ENCODE results near the gene TSTD2. TPM values are rescaled to one million over a fixed set of nuclear protein-coding genes. Genes with fewer than 3 reads are reported as not detected.

The TSTD2 gene
- total RNA-seq, 1 experiment from 2014 or later: 18.0 TPM

DNA sequence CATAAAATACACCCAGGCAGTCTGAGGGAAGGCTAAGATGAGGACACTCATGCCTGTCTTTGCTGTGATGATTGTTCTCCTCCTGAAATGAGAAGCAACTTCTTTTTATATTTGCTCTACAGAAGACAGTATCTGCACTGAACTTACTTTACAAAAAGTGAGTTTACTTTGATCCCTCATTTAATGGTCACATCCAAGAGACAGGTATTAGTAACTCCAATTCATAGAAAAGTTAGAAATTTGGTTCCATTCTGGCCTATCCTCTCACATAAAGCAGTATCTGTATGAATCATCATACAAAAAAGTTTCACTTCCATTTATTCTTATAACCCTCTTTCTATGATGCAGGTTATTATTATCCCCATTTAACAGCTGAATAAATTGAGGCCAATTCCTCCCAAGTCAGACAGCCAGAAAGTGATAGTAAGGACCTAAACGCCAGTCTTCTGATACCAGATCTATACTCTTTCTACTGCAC, 15.2 kb downstream of the TSTD2 start:
- no peaks in the 10 kb centered on the region for H3K27me3 Mint-ChIP-seq (ENCODE audit: insufficient read depth, unreplicated experiment)
- H3K4me3 Mint-ChIP-seq (ENCODE audit: unreplicated experiment): no peak overlapping the region
- intact Hi-C loops (cut with micrococcal nuclease): loop anchor here (5.0 kb wide), 1 partner anchor 761 kb away; no protein-coding TSS in a partner anchor
- DNase-seq (ENCODE audit: unreplicated experiment): no peak
- H3K9me3 Mint-ChIP-seq (ENCODE audit: unreplicated experiment): no peaks in the 10 kb centered on the region
- no peak for TF ChIP-seq CTCF (IDR thresholded peaks at IDR 0.05; ENCODE audit: unreplicated experiment)
- ChIA-PET POLR2A (interaction anchor here (0.9 to 1.1 kb wide), 3 partner anchors 11 to 15 kb away, joined by 3 to 4 read pairs (median 4); no protein-coding TSS in a partner anchor), CTCF (interaction anchor here (11.6 to 13.8 kb wide), 2 partner anchors 17 to 148 kb away, joined by 189 to 369 read pairs; no protein-coding TSS in a partner anchor)
- no peak overlapping the region for H3K27ac Mint-ChIP-seq (ENCODE audit: low read depth, unreplicated experiment)
- peaks cover 7% of the 10 kb centered on the region for H3K4me1 Mint-ChIP-seq (ENCODE audit: insufficient read depth, unreplicated experiment)
- BruUV-seq (replicated peaks): no TSS peak
- peaks cover 39% of the 10 kb centered on the region for H3K36me3 Mint-ChIP-seq (ENCODE audit: insufficient read depth, unreplicated experiment)

- ChIA-PET POLR2A (interaction anchor here (0.6 to 1.9 kb wide), 8 partner anchors 9 to 203 kb away, joined by 3 to 12 read pairs (median 3); partner anchors contain the start of genes NCBP1 and TSTD2), CTCF (interaction anchor here (0.5 to 13.8 kb wide), 53 partner anchors 8 to 919 kb away, joined by 3 to 369 read pairs (median 4); partner anchors contain the start of genes NCBP1, TDRD7, TMOD1 and TSTD2)
- peaks cover 50% of the 10 kb centered on the region for H3K36me3 Mint-ChIP-seq (ENCODE audit: insufficient read depth, unreplicated experiment)
- no peak overlapping the region for H3K27ac Mint-ChIP-seq (ENCODE audit: low read depth, unreplicated experiment)
- DNase-seq (ENCODE audit: unreplicated experiment): peak; percentile 71
- BruUV-seq (replicated peaks): no TSS peak
- H3K4me3 Mint-ChIP-seq (ENCODE audit: unreplicated experiment): no peak overlapping the region
- TF ChIP-seq CTCF (IDR thresholded peaks at IDR 0.05; ENCODE audit: unreplicated experiment): peak; percentile 54
- peaks cover 7% of the 10 kb centered on the region for H3K4me1 Mint-ChIP-seq (ENCODE audit: insufficient read depth, unreplicated experiment)
- intact Hi-C loops (cut with micrococcal nuclease): loop anchor here (2.0 to 5.0 kb wide), 4 partner anchors 147 to 758 kb away; no protein-coding TSS in a partner anchor
- no peaks in the 10 kb centered on the region for H3K9me3 Mint-ChIP-seq (ENCODE audit: unreplicated experiment)
- H3K27me3 Mint-ChIP-seq (ENCODE audit: insufficient read depth, unreplicated experiment): no peaks in the 10 kb centered on the region
These were observed 17.6 kb downstream of the TSTD2 start for GRCh38 chr9:97615439-97616072.

DNA sequence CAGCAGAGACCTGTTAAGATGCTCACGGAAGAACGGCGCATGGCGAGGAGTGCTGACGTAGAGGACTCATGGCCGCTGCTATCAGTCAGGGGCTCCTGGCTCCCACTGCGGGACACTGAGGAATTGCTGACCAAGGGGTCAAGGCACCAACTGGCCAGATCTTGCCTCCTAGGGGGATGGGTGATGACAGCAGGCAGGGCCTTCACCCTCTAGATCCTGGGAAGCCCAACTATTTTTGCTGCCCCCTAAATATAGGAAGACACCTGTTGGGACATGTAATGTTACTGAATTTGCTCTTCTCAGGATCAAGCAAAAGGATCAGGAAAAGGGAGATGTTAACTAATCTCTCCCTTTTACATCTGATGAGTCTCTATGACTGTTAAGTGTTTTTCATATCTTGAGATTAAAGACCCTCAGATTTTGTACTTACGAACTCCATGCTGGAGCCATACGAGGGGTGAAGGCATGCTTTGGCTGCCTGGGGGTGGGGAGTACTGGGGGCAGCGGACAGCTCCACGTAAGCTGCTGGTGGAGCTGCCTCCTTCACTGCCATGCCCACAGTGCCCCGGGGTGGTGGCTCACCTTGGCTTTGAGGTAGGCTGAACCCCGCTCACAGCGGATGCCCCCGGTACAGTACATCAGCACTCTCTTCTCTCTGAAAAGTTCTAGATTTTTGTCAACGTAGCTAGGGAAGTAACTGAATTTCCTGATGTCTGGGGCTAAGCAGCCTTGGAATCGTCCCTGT, 28.1 kb downstream of the TSTD2 start:
- H3K9me3 Mint-ChIP-seq (ENCODE audit: unreplicated experiment): no peaks in the 10 kb centered on the region
- H3K27me3 Mint-ChIP-seq (ENCODE audit: insufficient read depth, unreplicated experiment): no peaks in the 10 kb centered on the region
- DNase-seq (ENCODE audit: unreplicated experiment): no peak
- H3K4me3 Mint-ChIP-seq (ENCODE audit: unreplicated experiment): no peak overlapping the region
- POLR2A ChIA-PET: no interaction called here
- no peak for TF ChIP-seq CTCF (IDR thresholded peaks at IDR 0.05; ENCODE audit: unreplicated experiment)
- H3K4me1 Mint-ChIP-seq (ENCODE audit: insufficient read depth, unreplicated experiment): peaks cover 5% of the 10 kb centered on the region
- peaks cover 42% of the 10 kb centered on the region for H3K36me3 Mint-ChIP-seq (ENCODE audit: insufficient read depth, unreplicated experiment)
- no TSS peak for BruUV-seq (replicated peaks)
- H3K27ac Mint-ChIP-seq (ENCODE audit: low read depth, unreplicated experiment): no peak overlapping the region
- intact Hi-C loops (cut with micrococcal nuclease): no loop called here
- CTCF ChIA-PET: interaction anchor here (9.5 to 12.8 kb wide), 2 partner anchors 7 to 137 kb away, joined by 189 to 345 read pairs; no protein-coding TSS in a partner anchor

DNA sequence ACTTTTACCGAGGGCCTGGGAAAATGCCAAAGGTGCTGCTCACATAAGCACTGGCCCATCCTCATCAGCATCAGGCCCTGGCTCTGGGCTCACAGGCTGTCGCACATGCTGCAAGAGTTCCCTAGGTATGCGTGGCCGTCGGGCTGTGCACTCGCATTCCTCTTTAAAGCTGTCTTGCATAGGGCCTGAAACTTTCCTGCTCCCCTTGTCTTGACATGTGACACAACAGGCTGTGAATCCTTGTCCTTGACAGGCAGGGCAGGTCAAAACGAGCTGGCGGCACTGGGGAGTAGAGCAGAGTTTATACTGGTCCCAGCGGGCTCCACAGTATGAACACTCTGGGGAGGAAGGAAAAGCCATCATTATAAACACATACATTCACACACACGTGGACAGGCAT, 30.7 kb downstream of the TSTD2 start:
- Mint-ChIP-seq H3K9me3 (ENCODE audit: unreplicated experiment) (no peaks in the 10 kb centered on the region), H3K27ac (ENCODE audit: low read depth, unreplicated experiment) (no peak overlapping the region), H3K27me3 (ENCODE audit: insufficient read depth, unreplicated experiment) (no peaks in the 10 kb centered on the region), H3K4me1 (ENCODE audit: insufficient read depth, unreplicated experiment) (peaks cover 11% of the 10 kb centered on the region), H3K36me3 (ENCODE audit: insufficient read depth, unreplicated experiment) (peaks cover 40% of the 10 kb centered on the region), H3K4me3 (ENCODE audit: unreplicated experiment) (no peak overlapping the region)
- intact Hi-C loops (cut with micrococcal nuclease): no loop called here
- BruUV-seq (replicated peaks): no TSS peak
- POLR2A ChIA-PET: interaction anchor here (0.6 kb wide), 1 partner anchor 745 kb away, joined by 3 read pairs; no protein-coding TSS in a partner anchor
- DNase-seq (ENCODE audit: unreplicated experiment): no peak
- CTCF ChIA-PET: interaction anchor here (1.0 to 12.8 kb wide), 5 partner anchors 10 to 216 kb away, joined by 3 to 345 read pairs (median 7); no protein-coding TSS in a partner anchor
- TF ChIP-seq CTCF (IDR thresholded peaks at IDR 0.05; ENCODE audit: unreplicated experiment): no peak

All from MCF 10A (cell line).